HG03469 (cell line): Measurements from ENCODE around the gene FARP2.
"Not testable (repeated sequence)": the region's sequence is repeated elsewhere in the genome, so short reads cannot be mapped to it uniquely, and the experiment has no call there.

Source experiments
- ATAC-seq: cut with Tn5 transposase; IDR thresholded peaks from one replicate; pipeline ENCODE4 v1.9.1; 2021; ENCODE audit warnings: mild to moderate bottlenecking, moderate library complexity, moderate number of reproducible peaks; ENCODE audit not compliant: unreplicated experiment

The FARP2 gene

GRCh38 chr2:241514986-241515737 lies 159.1 kb downstream of the FARP2 start:
- ATAC-seq, result no peak

GRCh38 chr2:241516520-241516965 lies 160.5 kb downstream of the FARP2 start:
- ATAC-seq, result no peak

GRCh38 chr2:241517297-241517696 lies 161.2 kb downstream of the FARP2 start:
- no peak for ATAC-seq

- ATAC-seq, result no peak
Observed at GRCh38 chr2:241519669-241520068, 163.6 kb downstream of the FARP2 start.

- no peak for ATAC-seq
Observed at GRCh38 chr2:241522477-241522876, 166.4 kb downstream of the FARP2 start.

GRCh38 chr2:241525818-241526780 lies 170.0 kb downstream of the FARP2 start:
- ATAC-seq, result not testable (repeated sequence)

GRCh38 chr2:241530571-241530970 lies 174.5 kb downstream of the FARP2 start:
- no peak for ATAC-seq

GRCh38 chr2:241531161-241531722 lies 175.2 kb downstream of the FARP2 start:
- ATAC-seq, result no peak

- no peak for ATAC-seq
Observed at GRCh38 chr2:241532168-241532567, 176.1 kb downstream of the FARP2 start.

- ATAC-seq, result no peak
Observed at GRCh38 chr2:241532733-241533601, 176.9 kb downstream of the FARP2 start.

- ATAC-seq, result no peak
Observed at GRCh38 chr2:241534293-241534692, 178.2 kb downstream of the FARP2 start.

GRCh38 chr2:241534701-241535375 lies 178.8 kb downstream of the FARP2 start:
- ATAC-seq, result no peak

GRCh38 chr2:241535871-241536655 lies 180.0 kb downstream of the FARP2 start:
- ATAC-seq, result no peak

- no peak for ATAC-seq
Observed at GRCh38 chr2:241538838-241539615, 182.9 kb downstream of the FARP2 start.

- ATAC-seq, result no peak
Observed at GRCh38 chr2:241539616-241540374, 183.7 kb downstream of the FARP2 start.

- ATAC-seq, result no peak
Observed at GRCh38 chr2:241540401-241540770, 184.3 kb downstream of the FARP2 start.

GRCh38 chr2:241540771-241541561 lies 184.9 kb downstream of the FARP2 start:
- ATAC-seq, result no peak
